GM21390 (cell line): ENCODE results near the gene PERCC1.
A peak's percentile ranks its signal among the peaks of the same experiment; 100 is the strongest.
"Not testable (repeated sequence)": the region's sequence is repeated elsewhere in the genome, so short reads cannot be mapped to it uniquely, and the experiment has no call there.

Source experiments
- ATAC-seq: cut with Tn5 transposase; IDR thresholded peaks from one replicate; pipeline ENCODE4 v1.9.1; 2021; ENCODE audit not compliant: unreplicated experiment

PERCC1 gene

GRCh38 chr16:1466054-1466453, 35.2 kb downstream of the PERCC1 start:
- ATAC-seq = no peak

DNA sequence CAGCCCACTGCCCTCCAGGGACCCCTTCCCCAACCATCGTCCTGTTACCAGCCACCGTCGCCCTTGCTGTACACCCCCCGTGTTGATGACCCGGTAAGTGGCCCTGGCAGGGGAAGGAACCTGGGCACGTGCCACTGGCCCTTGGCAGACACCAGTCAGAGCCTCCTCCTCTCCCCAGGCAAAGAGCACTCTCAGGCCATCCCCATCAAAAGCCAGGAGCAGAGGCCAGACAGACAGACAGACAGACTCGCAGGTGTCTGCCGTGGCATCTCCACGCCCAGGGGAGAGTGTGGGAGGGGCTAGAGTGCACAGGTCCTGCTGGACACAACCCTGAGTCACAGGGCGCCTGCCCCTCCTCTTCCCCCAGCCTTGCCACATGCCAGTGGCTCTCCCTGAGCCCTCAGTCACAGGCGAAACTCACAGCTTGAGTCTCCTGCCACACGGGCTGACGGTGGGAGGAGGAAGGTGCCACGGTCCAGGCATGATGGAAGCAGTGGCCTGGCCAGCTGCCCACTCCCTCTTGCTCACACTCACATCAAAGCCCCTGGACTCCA, 36.2 kb downstream of the PERCC1 start:
- no peak for ATAC-seq

DNA sequence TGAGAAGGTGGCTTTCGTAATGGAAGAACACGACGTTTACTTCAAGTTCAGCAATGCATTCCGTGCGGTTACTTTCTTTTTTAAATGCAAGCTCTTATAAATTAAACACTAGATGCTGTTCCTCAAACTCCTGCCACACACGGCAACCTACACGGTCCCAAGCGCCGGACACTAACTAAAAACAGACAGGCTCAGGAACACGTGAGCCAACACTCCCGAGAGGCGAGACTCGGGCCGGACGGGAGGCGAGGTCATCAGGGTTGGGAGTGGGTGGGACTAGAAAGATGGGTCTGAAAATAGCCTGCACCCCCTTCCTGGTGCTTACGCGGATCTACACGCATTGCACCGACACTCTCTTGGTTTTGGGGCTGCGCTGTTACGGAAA, 37.5 kb downstream of the PERCC1 start:
- no peak for ATAC-seq

- not testable (repeated sequence) for ATAC-seq
Observed at GRCh38 chr16:1469141-1469540, 38.3 kb downstream of the PERCC1 start.

- no peak for ATAC-seq
Observed at GRCh38 chr16:1469693-1470201, 38.9 kb downstream of the PERCC1 start.

DNA sequence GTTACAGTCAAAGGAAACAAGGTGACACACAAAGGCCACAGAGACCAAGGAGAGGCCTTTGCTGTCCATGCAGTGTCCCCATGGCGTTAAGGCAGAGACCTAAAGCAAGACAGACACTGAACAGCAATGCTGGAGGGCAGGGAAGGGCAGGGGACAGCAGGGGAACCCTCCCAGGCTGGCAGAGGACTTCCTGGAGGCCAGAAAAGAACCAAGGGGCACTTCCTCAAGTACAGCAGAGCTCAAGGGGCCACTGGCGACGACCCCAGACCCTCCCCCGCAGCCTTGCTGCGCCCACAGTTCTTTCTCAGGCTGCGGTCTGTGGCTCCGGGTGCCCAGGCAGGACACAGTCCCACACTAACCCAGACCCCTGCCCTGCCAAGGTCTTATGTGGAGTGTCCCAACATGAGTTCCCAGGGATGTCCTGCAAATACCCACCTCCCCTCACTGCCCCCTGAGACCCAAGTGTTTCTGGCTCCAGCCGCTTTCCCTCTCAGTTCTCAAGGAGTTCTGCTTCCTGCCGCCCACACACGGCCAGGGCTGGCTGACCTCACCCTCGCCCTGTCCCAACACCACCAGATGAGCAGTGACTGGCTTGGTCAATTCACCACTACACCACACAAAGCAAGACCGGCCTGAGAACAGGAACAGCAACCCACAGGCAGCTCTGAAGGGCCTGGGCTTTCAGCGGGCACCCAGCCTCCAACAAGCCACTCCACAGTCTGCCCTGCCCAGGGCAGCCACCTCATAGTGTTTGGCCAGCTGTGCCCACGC, 39.8 kb downstream of the PERCC1 start:
- ATAC-seq = no peak

- no peak for ATAC-seq
Observed at GRCh38 chr16:1471569-1472194, 40.8 kb downstream of the PERCC1 start.

DNA sequence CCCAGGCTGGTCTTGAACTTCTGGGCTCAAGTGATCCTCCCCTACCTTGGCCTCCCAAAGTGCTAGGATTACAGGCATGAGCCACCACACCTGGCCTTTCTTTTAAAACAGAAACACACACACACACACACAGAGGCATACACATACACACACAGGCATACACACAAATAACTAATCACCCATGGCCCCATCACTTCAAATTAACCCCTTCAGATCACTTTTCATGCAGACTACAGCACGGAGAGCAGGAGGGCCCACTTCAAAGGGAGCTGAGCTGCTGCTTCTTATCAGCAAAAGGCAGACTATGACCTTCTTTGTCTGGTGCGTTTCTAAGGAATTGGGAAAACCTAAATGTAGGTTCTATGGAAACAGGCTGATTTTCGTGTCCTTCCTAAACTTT, 42.1 kb downstream of the PERCC1 start:
- ATAC-seq = no peak

DNA sequence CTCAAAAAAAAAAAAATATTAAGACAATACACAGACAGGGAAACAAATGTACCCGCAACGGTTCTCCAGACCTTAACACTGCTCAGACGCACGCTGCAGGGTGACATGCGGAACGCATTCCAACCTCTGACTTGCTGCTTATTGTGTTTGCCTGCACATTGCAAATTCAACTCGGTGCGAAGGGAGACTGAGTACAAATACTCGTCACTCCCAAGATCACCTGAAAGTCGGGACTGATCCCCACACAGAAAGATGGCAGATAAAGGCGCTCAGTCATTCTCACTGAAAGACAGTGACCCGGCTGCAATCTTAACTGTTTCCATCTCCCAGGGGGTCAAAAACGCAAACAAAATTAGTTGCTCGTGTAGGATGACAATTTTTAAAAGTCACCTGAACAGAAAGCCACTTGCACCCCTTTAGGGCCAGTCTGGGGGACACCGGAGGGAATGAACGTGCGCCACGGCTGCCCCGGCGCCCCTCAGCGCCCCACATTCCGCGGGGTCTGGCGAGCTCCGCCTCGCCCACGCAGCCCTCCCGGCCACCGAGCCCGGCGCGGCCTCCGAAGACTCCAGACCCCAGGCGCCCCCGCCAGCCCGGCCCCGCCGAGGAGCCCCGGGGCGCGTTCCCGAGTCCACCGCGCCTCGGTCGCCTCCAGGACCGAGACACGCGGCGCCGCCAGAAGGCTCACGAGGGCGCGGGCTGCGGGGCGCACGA, 43.4 kb downstream of the PERCC1 start:
- ATAC-seq = peak; percentile 18

DNA sequence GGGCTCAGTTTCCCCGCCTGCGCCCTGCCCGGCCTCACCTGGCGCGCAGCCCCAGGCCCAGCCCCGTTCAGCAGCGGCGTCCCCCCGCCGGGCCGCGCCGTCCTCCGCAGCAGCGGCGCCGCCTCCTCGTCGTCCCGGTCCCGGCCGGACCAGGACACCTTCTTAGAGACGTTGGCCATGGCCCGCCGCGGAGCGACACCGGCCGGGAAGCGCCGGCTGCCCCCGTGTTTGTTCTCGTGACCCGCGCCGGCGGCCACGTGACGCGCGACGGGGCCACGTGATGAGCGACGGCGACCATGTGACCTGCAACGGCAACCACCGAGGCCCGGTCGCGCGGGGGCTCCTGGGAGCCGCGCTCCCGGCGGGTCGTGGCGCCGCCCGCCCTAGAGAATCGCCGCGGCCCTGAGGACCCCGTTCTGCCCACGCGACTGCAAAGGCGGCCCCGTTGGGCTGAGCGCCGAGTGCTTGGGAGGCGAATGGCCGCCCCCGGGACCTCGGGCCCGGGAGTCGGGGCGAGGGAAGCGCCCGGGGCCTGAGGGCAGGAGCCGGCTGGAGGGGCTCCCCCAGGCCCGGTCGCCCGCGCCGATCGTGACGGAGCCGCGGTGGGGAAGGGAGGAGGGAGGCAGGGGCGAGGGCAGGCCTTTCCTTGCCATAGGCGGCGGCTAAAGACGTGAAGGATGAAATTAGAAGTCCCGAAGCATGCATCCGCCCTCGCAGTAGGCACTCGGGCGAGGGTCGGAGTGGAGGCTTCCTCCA, 44.1 kb downstream of the PERCC1 start, which contains the start of gene CLCN7:
CLCN7 (minus strand) TSS at position 233 of the 756 bp plus-strand sequence; CDS start at position 179, 54 bp downstream.
- ATAC-seq = peak; percentile 89

DNA sequence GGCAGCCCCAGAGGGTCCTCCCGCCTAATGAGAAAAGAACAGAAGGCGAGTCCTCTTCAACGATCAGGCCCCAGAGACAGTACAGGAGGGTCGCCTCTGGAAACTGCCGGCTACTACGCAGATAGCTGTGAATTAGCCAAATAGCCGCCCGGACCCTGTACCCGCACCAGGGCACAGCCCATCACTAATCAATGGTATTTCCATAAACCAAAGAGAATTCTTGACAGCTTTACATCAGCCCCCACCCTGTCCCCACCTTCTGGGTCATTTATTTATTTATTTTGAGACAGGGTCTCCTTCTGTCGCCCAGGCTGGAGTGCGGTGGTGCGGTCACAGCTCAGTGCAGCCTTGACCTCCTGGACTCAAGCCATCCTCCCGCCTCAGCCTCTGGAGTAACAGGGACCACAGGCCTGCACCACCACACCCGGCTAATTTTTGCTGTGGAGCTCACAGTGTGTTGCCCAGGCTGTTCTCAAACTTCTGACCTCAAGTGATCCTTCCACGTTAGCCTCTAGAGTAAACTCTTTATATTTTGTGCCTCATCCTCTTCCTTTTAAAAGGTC, 44.8 kb downstream of the PERCC1 start:
- no peak for ATAC-seq

DNA sequence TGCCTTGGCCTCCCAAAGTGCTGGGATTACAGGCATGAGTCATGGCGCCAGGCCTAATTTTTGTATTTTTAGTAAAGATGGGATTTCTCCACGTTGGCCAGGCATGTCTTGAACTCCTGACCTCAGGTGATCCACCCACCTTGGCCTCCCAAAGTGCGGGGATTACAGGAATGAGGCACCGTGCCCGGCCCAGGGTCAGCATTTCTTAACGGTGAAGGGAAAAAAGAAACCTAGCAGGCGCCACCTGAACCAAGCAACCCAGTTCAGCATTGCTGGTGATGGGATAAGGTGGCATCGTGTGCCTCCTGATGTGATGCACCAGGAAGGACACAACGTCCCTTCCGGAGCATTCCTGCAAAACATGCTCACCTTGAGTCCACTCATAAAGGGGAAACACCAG, 46.2 kb downstream of the PERCC1 start:
- ATAC-seq = no peak

DNA sequence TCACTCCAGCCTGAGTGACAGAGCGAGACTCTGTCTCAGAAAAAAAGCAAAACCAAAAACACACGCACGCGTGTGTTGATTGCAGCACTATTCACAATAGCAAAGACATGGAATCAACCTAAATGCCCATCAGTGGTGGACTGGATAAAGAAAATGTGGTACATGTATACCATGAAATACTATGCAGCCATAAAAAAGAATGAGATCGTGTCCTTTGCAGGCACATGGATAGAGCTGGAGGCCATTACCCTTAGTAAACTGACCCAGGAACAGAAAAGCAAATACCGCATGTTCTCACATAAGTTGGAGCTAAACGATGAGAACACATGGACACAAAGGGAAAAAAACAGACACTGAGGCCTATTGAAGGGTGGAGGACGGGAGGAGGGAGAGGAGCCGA, 48.1 kb downstream of the PERCC1 start:
- not testable (repeated sequence) for ATAC-seq

GRCh38 chr16:1481906-1482835, 51.3 kb downstream of the PERCC1 start:
- ATAC-seq = no peak
